NCI-H1092 treated with DMSO at 0.1 percent for 48 hours (cell line): ENCODE results near the gene ANKRD13D.
"Not testable (repeated sequence)": the region's sequence is repeated elsewhere in the genome, so short reads cannot be mapped to it uniquely, and the experiment has no call there.

Source experiments
- DNase-seq: peaks from one replicate; lab custom pipeline; 2025; lab: John Stamatoyannopoulos, UW

The ANKRD13D gene

DNA sequence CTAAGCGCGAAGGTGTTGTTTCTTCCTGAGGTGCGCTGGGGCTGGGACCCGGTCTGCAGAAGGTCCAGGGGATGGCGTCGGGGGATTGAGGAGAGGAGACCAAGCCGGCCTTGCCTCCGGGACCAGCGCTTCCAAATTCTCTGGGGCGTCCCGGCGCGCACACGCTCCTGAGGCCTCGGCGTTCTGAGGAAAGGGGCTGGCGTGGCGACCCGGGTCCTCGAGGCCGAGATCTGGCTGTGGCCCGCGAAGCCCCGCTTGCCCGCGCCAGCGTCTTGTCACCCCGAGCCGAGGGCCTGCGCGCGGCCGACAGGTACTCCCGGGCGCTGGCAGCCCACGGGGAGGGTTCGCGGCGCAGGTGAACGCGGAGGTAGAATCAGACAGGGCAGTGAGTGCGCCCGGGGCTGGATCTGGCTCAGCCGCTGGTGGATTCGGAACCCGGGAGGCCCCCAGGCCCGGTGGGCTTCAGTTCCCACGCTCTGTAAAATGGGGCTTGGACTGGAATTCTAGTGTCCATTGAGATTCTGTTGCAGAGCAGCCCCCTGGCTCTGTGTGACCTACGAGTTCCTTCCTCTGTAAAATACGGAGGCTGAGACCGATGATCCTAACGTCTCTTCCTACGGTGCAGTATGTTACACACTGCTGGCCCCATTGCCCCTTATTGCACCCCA, 28.9 kb downstream of the ANKRD13D start:
- DNase-seq = peak; percentile 34

- DNase-seq = not testable (repeated sequence)
Measured at GRCh38 chr11:67318876-67319275, 29.8 kb downstream of the ANKRD13D start.

DNA sequence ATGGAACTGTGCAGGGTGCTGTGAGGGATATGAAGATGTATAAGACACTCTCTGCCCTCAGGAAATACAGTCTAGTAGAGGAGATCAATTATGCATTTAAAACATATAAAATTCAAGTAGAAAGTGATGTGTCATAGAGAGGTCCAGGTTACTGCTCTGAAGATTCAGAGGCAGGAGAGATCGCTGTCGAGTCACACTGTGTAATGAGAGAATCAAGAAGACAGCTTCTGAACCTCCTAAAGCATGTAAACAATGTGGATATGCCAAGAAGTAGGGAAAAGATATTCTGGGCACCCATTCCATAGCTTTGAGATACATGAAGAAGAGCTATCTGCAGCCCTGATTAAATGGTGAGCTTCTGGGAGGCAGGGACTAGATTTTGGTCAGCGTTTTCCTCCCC, 30.9 kb downstream of the ANKRD13D start:
- no peak for DNase-seq

GRCh38 chr11:67320691-67321090, 31.6 kb downstream of the ANKRD13D start:
- no peak for DNase-seq

DNA sequence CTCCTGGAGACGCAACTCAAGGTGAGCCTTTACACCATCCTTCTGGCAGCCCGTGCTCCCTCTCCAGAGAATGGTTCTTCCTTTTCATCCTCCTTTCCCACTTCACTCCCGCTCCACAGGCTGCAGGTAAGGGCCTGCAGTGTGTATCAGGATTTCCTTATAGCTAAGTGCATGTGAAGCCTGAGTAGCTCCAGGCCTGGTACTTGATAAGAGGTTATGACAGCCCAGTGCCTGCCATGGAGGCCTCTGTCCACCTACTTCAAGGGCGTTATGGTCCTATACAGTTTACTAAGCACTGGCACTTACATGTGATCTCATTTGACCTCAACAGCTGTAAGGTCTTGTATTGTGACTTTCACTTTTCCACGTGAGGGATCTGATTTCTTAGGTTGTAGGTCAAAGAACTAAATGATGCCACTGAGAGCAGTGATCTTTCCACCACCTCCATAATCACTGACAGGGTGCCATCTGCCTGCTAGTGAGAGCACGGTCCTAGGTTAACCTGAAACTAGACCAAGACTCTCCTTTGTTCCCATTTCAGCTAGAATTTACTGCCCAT, 32.3 kb downstream of the ANKRD13D start:
- no peak for DNase-seq

GRCh38 chr11:67322049-67322448, 32.9 kb downstream of the ANKRD13D start:
- DNase-seq = no peak

DNA sequence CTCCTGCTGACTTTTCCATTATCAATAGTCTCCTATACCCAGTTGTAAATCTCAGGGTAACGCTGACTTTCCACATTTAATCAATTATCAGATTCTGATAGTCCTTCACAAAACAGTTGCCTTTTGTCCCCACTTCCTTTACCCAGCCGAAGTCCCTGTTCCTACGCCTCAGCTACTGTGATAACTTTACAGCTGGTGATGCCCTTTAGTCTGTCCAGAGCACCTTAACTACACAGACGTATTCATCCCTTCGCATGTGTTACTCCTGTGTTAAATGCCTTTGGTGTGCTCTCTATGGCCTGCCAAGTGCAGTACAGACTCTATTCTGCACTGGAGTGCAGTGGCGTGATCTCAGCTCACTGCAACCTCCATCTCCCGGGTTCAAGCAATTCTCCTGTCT, 34.4 kb downstream of the ANKRD13D start:
- DNase-seq = no peak

DNA sequence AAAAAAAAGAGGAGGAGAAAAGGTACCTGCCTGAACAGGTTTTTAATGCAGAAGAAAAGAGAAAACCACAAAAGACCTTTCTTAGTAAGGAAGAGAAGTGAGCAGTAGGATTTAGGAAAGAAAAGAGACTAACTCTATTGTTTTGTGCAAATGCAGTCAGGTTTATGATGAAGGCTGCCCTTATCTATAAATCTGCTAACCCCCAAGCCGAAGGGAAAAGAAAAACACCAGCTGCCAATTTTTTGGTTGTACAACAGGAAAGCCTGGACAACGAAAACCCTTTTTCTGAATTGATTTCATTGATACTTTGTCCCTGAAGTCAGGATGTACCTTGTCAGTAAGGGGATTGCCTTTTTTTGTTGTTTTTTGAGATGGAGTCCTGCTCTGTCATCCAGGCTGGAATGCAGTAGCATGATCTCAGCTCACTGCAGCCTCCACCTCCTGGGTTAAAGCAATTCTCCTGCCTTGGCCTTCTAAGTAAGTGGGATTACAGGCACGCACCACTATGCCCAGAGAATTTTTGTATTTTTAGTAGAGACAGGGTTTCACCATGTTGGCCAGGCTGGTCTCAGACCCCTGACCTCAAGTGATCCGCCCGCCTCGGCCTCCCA, 43.1 kb downstream of the ANKRD13D start:
- DNase-seq = no peak

DNA sequence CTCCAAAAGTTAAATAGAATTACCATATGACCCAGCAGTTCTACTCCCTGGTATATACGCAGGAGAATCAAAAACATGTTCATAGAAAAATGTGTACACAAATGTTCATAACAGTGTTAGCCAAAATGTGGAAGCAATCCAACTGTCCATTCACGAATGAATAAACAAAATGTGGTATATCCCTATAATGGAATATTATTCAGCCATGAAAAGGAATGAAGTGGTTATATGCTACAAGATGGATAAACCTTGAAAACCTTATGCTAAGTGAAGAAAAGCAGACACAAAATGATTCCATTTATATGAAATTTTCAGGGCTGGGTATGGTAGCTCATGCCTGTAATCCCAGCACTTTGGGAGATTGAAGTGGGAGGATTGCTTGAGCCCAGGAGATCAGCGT, 48.2 kb downstream of the ANKRD13D start:
- DNase-seq = no peak

- no peak for DNase-seq
Measured at GRCh38 chr11:67344264-67344663, 55.2 kb downstream of the ANKRD13D start.

DNA sequence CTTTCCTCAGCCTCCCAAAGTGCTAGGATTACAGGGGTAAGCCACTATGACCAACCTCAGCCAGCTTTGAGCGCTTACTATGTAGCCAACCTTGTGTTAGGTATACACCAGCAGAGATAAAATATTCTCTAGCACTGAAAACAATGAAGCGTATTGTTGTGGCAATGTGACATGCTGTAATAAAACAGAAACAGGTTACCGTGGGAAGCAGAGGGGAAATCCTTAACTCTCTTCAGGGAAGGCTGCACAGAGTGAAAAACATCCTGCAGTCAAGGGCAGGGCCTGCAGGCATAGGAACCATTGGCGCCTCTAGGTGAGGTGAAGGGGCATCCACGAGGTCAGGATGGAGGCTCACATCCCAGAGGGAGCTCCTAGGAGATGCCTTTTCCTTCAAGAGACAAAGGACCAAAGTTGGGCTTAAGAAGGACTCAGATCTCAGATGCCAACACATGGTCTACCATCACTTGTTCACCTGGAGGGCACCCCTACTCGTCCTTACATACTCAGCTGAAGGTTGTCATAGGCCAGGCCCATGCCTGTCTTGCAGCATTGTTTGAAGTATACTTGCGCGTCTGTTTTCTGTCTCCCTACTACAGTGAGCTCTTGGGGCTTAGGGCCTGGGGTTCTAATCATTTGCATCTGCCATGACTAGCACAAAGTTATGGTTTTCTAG, 56.3 kb downstream of the ANKRD13D start:
- no peak for DNase-seq

GRCh38 chr11:67345920-67346819, 57.1 kb downstream of the ANKRD13D start:
- no peak for DNase-seq

GRCh38 chr11:67347964-67348749, 59.1 kb downstream of the ANKRD13D start:
- no peak for DNase-seq

GRCh38 chr11:67349036-67349435, 59.9 kb downstream of the ANKRD13D start:
- no peak for DNase-seq

GRCh38 chr11:67349457-67349856, 60.4 kb downstream of the ANKRD13D start:
- DNase-seq = no peak

- no peak for DNase-seq
Measured at GRCh38 chr11:67349928-67350465, 60.9 kb downstream of the ANKRD13D start.

GRCh38 chr11:67351275-67352005, 62.3 kb downstream of the ANKRD13D start:
- DNase-seq = peak; percentile 64
